Hepatocyte (in vitro differentiated cells): Measurements from ENCODE around the gene IGSF6. TPM values are rescaled to one million over a fixed set of nuclear protein-coding genes. Genes with fewer than 3 reads are reported as not detected.

Source experiments
- DNase-seq: peaks from one replicate; pipeline ENCODE4 v3.0.0-alpha.2; 2016; ENCODE audit warnings: low spot score
- H2AFZ ChIP-seq: fragments of 200-600 bp; sonication (generic); 2 replicates; pipeline ENCODE4 v1.6.0; 2016; ENCODE audit warnings: antibody characterized with exemption, mild to moderate bottlenecking
- H3K27ac ChIP-seq: fragments of 200-600 bp; sonication (generic); 2 replicates; pipeline ENCODE4 v1.5.1; 2016; ENCODE audit warnings: mild to moderate bottlenecking
- H3K27me3 ChIP-seq: fragments of 200-600 bp; sonication (generic); 2 replicates; pipeline ENCODE4 v1.6.1; 2016
- H3K36me3 ChIP-seq: fragments of 200-600 bp; sonication (generic); replicated peaks from 2 replicates; pipeline ENCODE4 v1.5.1; 2016; ENCODE audit warnings: low read depth; ENCODE audit not compliant: insufficient read depth
- H3K4me1 ChIP-seq: fragments of 200-600 bp; sonication (generic); 2 replicates; pipeline ENCODE4 v1.5.1; 2016; ENCODE audit warnings: mild to moderate bottlenecking, moderate library complexity; ENCODE audit not compliant: insufficient read depth
- H3K4me2 ChIP-seq: fragments of 200-600 bp; sonication (generic); 2 replicates; pipeline ENCODE4 v1.6.0; 2016
- H3K4me3 ChIP-seq: fragments of 200-600 bp; sonication (generic); 2 replicates; pipeline ENCODE4 v1.5.1; 2016; ENCODE audit warnings: mild to moderate bottlenecking
- H3K79me2 ChIP-seq: fragments of 200-600 bp; sonication (generic); 2 replicates; pipeline ENCODE4 v1.6.0; 2017; ENCODE audit warnings: mild to moderate bottlenecking
- H3K9me2 ChIP-seq: fragments of 200-600 bp; sonication (generic); replicated peaks from 2 replicates; pipeline ENCODE4 v1.6.0; 2017; ENCODE audit warnings: mild to moderate bottlenecking; ENCODE audit not compliant: insufficient read depth
- H3K9me3 ChIP-seq: fragments of 200-600 bp; sonication (generic); 2 replicates; pipeline ENCODE4 v1.5.1; 2016; ENCODE audit warnings: low read depth, mild to moderate bottlenecking
- H4K20me1 ChIP-seq: fragments of 200-600 bp; sonication (generic); 2 replicates; pipeline ENCODE4 v1.6.0; 2016; ENCODE audit warnings: mild to moderate bottlenecking; ENCODE audit not compliant: insufficient read depth, poor library complexity, severe bottlenecking
- CTCF ChIP-seq: fragments of 200-600 bp; sonication (generic); IDR thresholded peaks from 2 replicates; pipeline ENCODE4 v1.5.1; 2016; ENCODE audit warnings: antibody characterized with exemption, mild to moderate bottlenecking; ENCODE audit not compliant: poor library complexity
- EZH2 ChIP-seq: fragments of 200-600 bp; sonication (generic); IDR thresholded peaks from 2 replicates; pipeline ENCODE4 v1.6.1; 2016; ENCODE audit warnings: antibody characterized with exemption, mild to moderate bottlenecking, borderline replicate concordance
- EZH2phosphoT487 ChIP-seq: fragments of 200-600 bp; sonication (generic); IDR thresholded peaks from one replicate; pipeline ENCODE4 v1.6.1; 2018; ENCODE audit warnings: antibody characterized with exemption, mild to moderate bottlenecking, low read depth, moderate library complexity; ENCODE audit not compliant: unreplicated experiment, severe bottlenecking
- WGBS: methylation state at CpG from one replicate; pipeline ENCODE4 v1.1.6; 2016; ENCODE audit warnings: low lambda C conversion rate; ENCODE audit errors: missing lambda C conversion rate; 5-methylcytosine and 5-hydroxymethylcytosine counted together
- polyA plus RNA-seq: library from polyadenylated mRNA; unstranded; fragments of >200 nt; fragmentation: Nextera tagmentation; extraction: Ambion mirVana; gene quantifications from 2 replicates; pipeline ENCODE4 v1.2.1, GENCODE V29; 2016
- total RNA-seq: library from RNA; depleted of rRNA; stranded (reverse); fragments of >200 nt; gene quantifications from 2 replicates; pipeline ENCODE4 v1.2.3, GENCODE V29; 2014

IGSF6 gene
- total and polyA plus RNA-seq, 2 experiments from 2014 or later = 0.70 to 2.2 TPM

DNA sequence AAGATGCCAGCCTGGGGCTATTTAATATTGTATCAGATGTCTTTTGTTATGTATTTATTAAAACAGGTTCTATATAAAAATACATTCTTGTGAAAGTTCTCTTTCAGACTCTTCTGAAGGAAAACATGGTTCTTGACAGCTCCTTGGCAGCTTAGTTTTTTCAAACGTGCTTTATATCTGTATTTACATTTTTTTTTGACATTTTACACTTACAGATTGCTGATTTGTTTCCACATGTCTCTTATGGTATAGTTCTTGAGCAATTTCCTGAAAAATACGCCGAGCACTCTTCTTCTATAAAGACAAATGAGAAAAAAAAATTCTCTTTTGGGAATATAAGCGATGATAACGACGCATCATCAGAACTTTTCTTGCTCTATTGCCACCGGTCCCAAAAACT, 9.5 kb downstream of the IGSF6 start:
- H3K79me2 ChIP-seq = peaks cover 25% of the 10 kb centered on the region

GRCh38 chr16:21641916-21642315, 10.5 kb downstream of the IGSF6 start:
- DNase-seq = no peak
- Histone ChIP-seq H3K4me1 (peaks cover 3% of the 10 kb centered on the region), H3K79me2 (peaks cover 22% of the 10 kb centered on the region), H4K20me1 (no peaks in the 10 kb centered on the region), H3K27ac (no peak overlapping the region), H3K9me2 (no peaks in the 10 kb centered on the region), H2AFZ (no peak overlapping the region), H3K4me2 (no peak overlapping the region), H3K27me3 (no peaks in the 10 kb centered on the region), H3K36me3 (no peaks in the 10 kb centered on the region), H3K4me3 (no peak overlapping the region), H3K9me3 (no peaks in the 10 kb centered on the region)
- TF ChIP-seq EZH2phosphoT487 (no peak), CTCF (no peak), EZH2 (no peak)
- WGBS = 88% methylated on average over 6 of the region's 6 CpGs

More for the DNA sequence above, 9.5 kb downstream of the IGSF6 start:
- H3K4me1 ChIP-seq = peaks cover 3% of the 10 kb centered on the region
- no peaks in the 10 kb centered on the region for H4K20me1 ChIP-seq
- H3K27ac ChIP-seq = no peak overlapping the region
- 77% methylated on average over 7 of the region's 7 CpGs for WGBS
- H3K9me3 ChIP-seq = no peaks in the 10 kb centered on the region
- no peaks in the 10 kb centered on the region for H3K36me3 ChIP-seq
- H3K27me3 ChIP-seq = no peaks in the 10 kb centered on the region
- H3K4me2 ChIP-seq = no peak overlapping the region
- no peak for TF ChIP-seq EZH2
- no peak for TF ChIP-seq EZH2phosphoT487
- TF ChIP-seq CTCF = no peak
- no peaks in the 10 kb centered on the region for H3K9me2 ChIP-seq
- no peak overlapping the region for H3K4me3 ChIP-seq
- no peak overlapping the region for H2AFZ ChIP-seq
- DNase-seq = no peak

GRCh38 chr16:21639493-21639892, 12.9 kb downstream of the IGSF6 start:
- peaks cover 14% of the 10 kb centered on the region for H3K79me2 ChIP-seq
- H3K9me3 ChIP-seq = no peaks in the 10 kb centered on the region
- H2AFZ ChIP-seq = no peak overlapping the region
- DNase-seq = no peak
- no peaks in the 10 kb centered on the region for H3K27me3 ChIP-seq
- no peaks in the 10 kb centered on the region for H4K20me1 ChIP-seq
- H3K9me2 ChIP-seq = no peaks in the 10 kb centered on the region
- no peaks in the 10 kb centered on the region for H3K36me3 ChIP-seq
- no peak for TF ChIP-seq CTCF
- TF ChIP-seq EZH2 = no peak
- TF ChIP-seq EZH2phosphoT487 = no peak
- H3K4me2 ChIP-seq = no peak overlapping the region
- 97% methylated on average over 2 of the region's 2 CpGs for WGBS
- no peak overlapping the region for H3K4me3 ChIP-seq
- no peak overlapping the region for H3K27ac ChIP-seq
- H3K4me1 ChIP-seq = peaks cover 3% of the 10 kb centered on the region

GRCh38 chr16:21638573-21638975, 13.8 kb downstream of the IGSF6 start:
- Histone ChIP-seq H3K9me3 (no peaks in the 10 kb centered on the region), H2AFZ (no peak overlapping the region), H3K79me2 (peaks cover 6% of the 10 kb centered on the region), H3K36me3 (no peaks in the 10 kb centered on the region), H3K27ac (no peak overlapping the region), H3K4me2 (no peak overlapping the region), H3K4me3 (no peak overlapping the region), H3K27me3 (no peaks in the 10 kb centered on the region), H4K20me1 (no peaks in the 10 kb centered on the region), H3K4me1 (peaks cover 3% of the 10 kb centered on the region), H3K9me2 (no peaks in the 10 kb centered on the region)
- TF ChIP-seq EZH2phosphoT487 (no peak), CTCF (no peak), EZH2 (no peak)
- 64% methylated on average over 4 of the region's 4 CpGs for WGBS
- DNase-seq = no peak
